Measurements from ENCODE around the gene GUSB. TPM values are rescaled to one million over a fixed set of nuclear protein-coding genes. Genes with fewer than 3 reads are reported as not detected.

GUSB gene
- total and polyA plus RNA-seq, 2 of the 4 experiments (the other 2 are of a cell fraction) = 12.9 to 47.7 TPM

- Histone ChIP-seq H4K5ac (ENCODE audit: low read depth, low read length) (no peak overlapping the region), H3K79me1 (ENCODE audit: low read depth in 1 of 2, low read length in 2 of 2) (peaks cover 16 to 37% of the 10 kb centered on the region in 2 experiments), H3K27me3 (ENCODE audit: control insufficient read depth, insufficient read depth, low read length) (no peaks in the 10 kb centered on the region), H3K56ac (ENCODE audit: extremely low read depth, insufficient read depth, low read length) (no peak overlapping the region), H2AFZ (replicated peaks; ENCODE audit: low read length, poor library complexity) (no peak overlapping the region), H3K4me3 (ENCODE audit: insufficient read depth, low read depth, low read length) (no peak overlapping the region), H3K23ac (ENCODE audit: low read depth, low read length) (no peak overlapping the region), H3K9me1 (ENCODE audit: insufficient read depth, low read length) (peaks cover 16% of the 10 kb centered on the region), H2BK5ac (ENCODE audit: low read depth, low read length, poor library complexity, severe bottlenecking) (no peak overlapping the region), H4K91ac (ENCODE audit: insufficient read depth, low read depth, low read length) (no peak overlapping the region), H3K36me3 (ENCODE audit: control insufficient read depth, insufficient read depth, low read length) (peaks cover 18% of the 10 kb centered on the region), H3K4me2 (ENCODE audit: low read depth, low read length) (no peak overlapping the region), H3K9me3 (ENCODE audit: control insufficient read depth, insufficient read depth, low read length) (no peaks in the 10 kb centered on the region), H2AK5ac (ENCODE audit: low read depth, low read length) (no peak overlapping the region), H3K4me1 (ENCODE audit: control insufficient read depth, insufficient read depth, low read length) (peaks cover 8% of the 10 kb centered on the region), H2BK20ac (ENCODE audit: low read depth, low read length) (no peak overlapping the region), H3K27ac (ENCODE audit: insufficient read depth, low read length) (no peak overlapping the region), H4K20me1 (ENCODE audit: insufficient read depth, low read length) (0 out of 2 replicates have a peak, but pooled peaks cover 7% of the 10 kb centered on the region), H2AK9ac (replicated peaks; ENCODE audit: low read depth, low read length, poor library complexity) (no peak overlapping the region), H4K8ac (ENCODE audit: low read depth in 2 of 2, low read length in 2 of 2) (no peak overlapping the region), H2BK15ac (ENCODE audit: low read depth, low read length) (no peak overlapping the region), H3K18ac (ENCODE audit: low read depth, low read length) (no peak overlapping the region), H3K14ac (replicated peaks; ENCODE audit: low read depth, low read length) (no peak overlapping the region), H3K4ac (ENCODE audit: low read depth, low read length) (no peak overlapping the region), H2BK120ac (ENCODE audit: low read depth, low read length) (no peak overlapping the region), H3K9ac (ENCODE audit: low read depth, low read length) (no peak overlapping the region)
- no TSS peak for BruUV-seq (replicated peaks)
- ATAC-seq (ENCODE audit: low read depth) (no peak), DNase-seq (no peak)
- dilution Hi-C loops (cut with HindIII; ENCODE audit: low sequenced_read_pairs, unreplicated experiment) = no loop called here
- TF ChIP-seq BHLHE40 (IDR thresholded peaks at IDR 0.05; ENCODE audit: low read depth, low read length) (no peak), SMC3 (IDR thresholded peaks at IDR 0.05; ENCODE audit: low read depth, low read length) (no peak), ELK1 (IDR thresholded peaks at IDR 0.05; ENCODE audit: borderline replicate concordance, low read depth, low read length) (no peak), MAZ (IDR thresholded peaks at IDR 0.05; ENCODE audit: borderline replicate concordance, low read depth, low read length) (no peak), MXI1 (IDR thresholded peaks at IDR 0.05; ENCODE audit: borderline replicate concordance, low read depth, low read length) (no peak), CHD1 (IDR thresholded peaks at IDR 0.05; ENCODE audit: low read depth, low read length) (no peak), CTCF (conservative IDR thresholded peaks at IDR 0.05; ENCODE audit: low read depth, low read length) (no peak), MAFK (IDR thresholded peaks at IDR 0.05; ENCODE audit: low read depth, low read length) (no peak), USF2 (IDR thresholded peaks at IDR 0.05; ENCODE audit: low read depth, low read length) (no peak), CEBPB (IDR thresholded peaks at IDR 0.05; ENCODE audit: low read depth, low read length) (no peak), NFE2L2 (IDR thresholded peaks at IDR 0.05; ENCODE audit: low read depth, low read length) (no peak), FOS (IDR thresholded peaks at IDR 0.05; ENCODE audit: low read depth, low read length) (no peak), RAD21 (IDR thresholded peaks at IDR 0.05; ENCODE audit: low read length) (no peak)
- CTCF ChIA-PET = no interaction called here
- POLR2A ChIA-PET (ENCODE audit: unreplicated experiment) = no interaction called here
- in situ Hi-C loops (cut with MboI; ENCODE audit: low sequenced_read_pairs) = no loop called here
- intact Hi-C loops (cut with micrococcal nuclease) = no loop called here
- WGBS, 2 experiments (ENCODE audit: extremely low coverage in 2 of 2, insufficient read length in 1 of 2) = 92% methylated on average over 11 of the region's 29 CpGs; no CpG with 5 or more reads in 1 of the 2 experiments
Measured at GRCh38 chr7:65979583-65980477, 2.2 kb downstream of the GUSB start.

Measured in IMR-90 (cell line).